ENCODE measurements around the gene PHF19. TPM values are rescaled to one million over a fixed set of nuclear protein-coding genes. Genes with fewer than 3 reads are reported as not detected.

Gene PHF19
- total RNA-seq, 1 donor from 2014 or later, result 18.9 TPM

- peak overlapping the region; percentile 79 for H3K4me3 Mint-ChIP-seq (ENCODE audit: unreplicated experiment)
- H3K27ac Mint-ChIP-seq (ENCODE audit: unreplicated experiment), result peak overlapping the region; percentile 16
- no peak for TF ChIP-seq CTCF (IDR thresholded peaks at IDR 0.05; ENCODE audit: partially characterized antibody, unreplicated experiment)
Observed at GRCh38 chr9:120875643-120875953, 1.4 kb downstream of the PHF19 start.

GRCh38 chr9:120875195-120875565, 1.8 kb downstream of the PHF19 start:
- Mint-ChIP-seq H3K4me3 (ENCODE audit: unreplicated experiment) (peak overlapping the region; percentile 4), H3K4me1 (ENCODE audit: low read depth, unreplicated experiment) (peaks cover 11% of the 10 kb centered on the region), H3K36me3 (ENCODE audit: unreplicated experiment) (no peaks in the 10 kb centered on the region), H3K27me3 (ENCODE audit: unreplicated experiment) (peaks cover 8% of the 10 kb centered on the region), H3K9me3 (ENCODE audit: unreplicated experiment) (peaks cover 10% of the 10 kb centered on the region), H3K27ac (ENCODE audit: unreplicated experiment) (no peak overlapping the region)
- DNase-seq, result no peak
- TF ChIP-seq CTCF (IDR thresholded peaks at IDR 0.05; ENCODE audit: partially characterized antibody, unreplicated experiment), result no peak

More at GRCh38 chr9:120875643-120875953, 1.4 kb downstream of the PHF19 start:
- H3K36me3 Mint-ChIP-seq (ENCODE audit: unreplicated experiment), result no peaks in the 10 kb centered on the region
- peaks cover 11% of the 10 kb centered on the region for H3K4me1 Mint-ChIP-seq (ENCODE audit: low read depth, unreplicated experiment)
- peaks cover 8% of the 10 kb centered on the region for H3K27me3 Mint-ChIP-seq (ENCODE audit: unreplicated experiment)
- peaks cover 10% of the 10 kb centered on the region for H3K9me3 Mint-ChIP-seq (ENCODE audit: unreplicated experiment)
- DNase-seq, result no peak

- DNase-seq, result no peak
- no peaks in the 10 kb centered on the region for H3K36me3 Mint-ChIP-seq (ENCODE audit: unreplicated experiment)
- peaks cover 10% of the 10 kb centered on the region for H3K9me3 Mint-ChIP-seq (ENCODE audit: unreplicated experiment)
- peaks cover 8% of the 10 kb centered on the region for H3K27me3 Mint-ChIP-seq (ENCODE audit: unreplicated experiment)
- H3K4me1 Mint-ChIP-seq (ENCODE audit: low read depth, unreplicated experiment), result peaks cover 11% of the 10 kb centered on the region
- no peak overlapping the region for H3K27ac Mint-ChIP-seq (ENCODE audit: unreplicated experiment)
- H3K4me3 Mint-ChIP-seq (ENCODE audit: unreplicated experiment), result no peak overlapping the region
- no peak for TF ChIP-seq CTCF (IDR thresholded peaks at IDR 0.05; ENCODE audit: partially characterized antibody, unreplicated experiment)
Observed at GRCh38 chr9:120874226-120875194, 2.5 kb downstream of the PHF19 start.

GRCh38 chr9:120873512-120873911, 3.5 kb downstream of the PHF19 start:
- peak overlapping the region; percentile 18 for H3K27ac Mint-ChIP-seq (ENCODE audit: unreplicated experiment)
- peaks cover 9% of the 10 kb centered on the region for H3K9me3 Mint-ChIP-seq (ENCODE audit: unreplicated experiment)
- H3K27me3 Mint-ChIP-seq (ENCODE audit: unreplicated experiment), result peaks cover 6% of the 10 kb centered on the region
- no peak overlapping the region for H3K4me3 Mint-ChIP-seq (ENCODE audit: unreplicated experiment)
- H3K36me3 Mint-ChIP-seq (ENCODE audit: unreplicated experiment), result no peaks in the 10 kb centered on the region
- TF ChIP-seq CTCF (IDR thresholded peaks at IDR 0.05; ENCODE audit: partially characterized antibody, unreplicated experiment), result no peak
- DNase-seq, result no peak
- peaks cover 8% of the 10 kb centered on the region for H3K4me1 Mint-ChIP-seq (ENCODE audit: low read depth, unreplicated experiment)
